GM21825 (cell line): ENCODE data around the gene PLEKHA8.
A peak's percentile ranks its signal among the peaks of the same experiment; 100 is the strongest.

Experiments
- ATAC-seq: cut with Tn5 transposase; IDR thresholded peaks from one replicate; pipeline ENCODE4 v1.9.1; 2021; ENCODE audit warnings: mild to moderate bottlenecking, moderate library complexity; ENCODE audit not compliant: unreplicated experiment

Gene PLEKHA8

DNA sequence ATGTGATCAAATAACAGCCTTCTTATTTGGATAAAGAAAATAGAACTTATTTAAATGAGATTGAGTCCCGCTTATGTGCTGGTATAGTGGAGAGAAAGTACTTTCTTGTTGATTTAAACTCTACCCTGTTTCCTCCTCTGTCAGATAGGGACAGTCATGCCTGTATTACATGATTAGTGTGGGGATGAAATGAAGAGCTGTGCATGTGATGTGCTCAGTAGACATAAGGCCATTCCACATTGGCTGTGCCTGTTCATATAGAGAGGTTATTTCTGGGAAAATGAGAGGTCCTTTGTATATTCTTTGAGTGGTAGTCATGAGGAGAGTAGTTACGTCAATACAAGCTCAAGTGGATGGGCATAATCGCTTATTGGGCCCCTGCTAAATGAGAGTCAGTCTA lies 112.2 kb downstream of the PLEKHA8 start:
- no peak for ATAC-seq

- no peak for ATAC-seq
Measured at GRCh38 chr7:30142710-30143109, 114.5 kb downstream of the PLEKHA8 start.

- ATAC-seq: no peak
Measured at GRCh38 chr7:30143748-30144251, 115.6 kb downstream of the PLEKHA8 start.

DNA sequence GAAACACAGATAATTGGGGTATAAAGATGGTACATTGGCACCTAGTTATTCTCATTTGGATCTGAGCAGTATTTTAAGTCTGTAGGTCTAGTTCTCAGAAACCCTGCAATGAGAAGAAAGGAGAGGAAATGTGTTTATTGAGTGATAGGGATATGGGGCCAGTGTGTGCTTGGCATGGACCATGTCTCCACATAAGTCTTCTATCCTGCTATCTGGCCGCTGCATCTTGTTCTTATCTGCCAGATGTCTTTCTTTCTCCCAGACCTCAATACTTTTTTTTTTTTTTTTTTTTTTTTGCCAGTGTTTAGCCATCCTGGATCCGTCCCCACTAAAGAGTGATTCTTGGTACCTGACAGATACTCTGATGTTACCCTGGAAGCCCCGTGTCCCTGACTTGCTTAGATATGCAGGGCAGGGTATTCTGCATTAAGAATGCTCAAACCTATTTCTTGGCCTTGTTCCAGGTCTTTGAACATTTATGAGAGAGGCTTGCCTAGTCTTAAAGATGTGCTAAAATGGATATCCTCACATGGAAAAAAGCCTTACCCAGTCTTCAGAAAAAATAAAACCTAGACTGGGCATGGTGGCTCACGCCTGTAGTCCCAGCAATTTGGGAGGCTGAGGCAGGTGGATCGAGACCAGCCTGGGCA lies 116.6 kb downstream of the PLEKHA8 start:
- ATAC-seq: no peak

DNA sequence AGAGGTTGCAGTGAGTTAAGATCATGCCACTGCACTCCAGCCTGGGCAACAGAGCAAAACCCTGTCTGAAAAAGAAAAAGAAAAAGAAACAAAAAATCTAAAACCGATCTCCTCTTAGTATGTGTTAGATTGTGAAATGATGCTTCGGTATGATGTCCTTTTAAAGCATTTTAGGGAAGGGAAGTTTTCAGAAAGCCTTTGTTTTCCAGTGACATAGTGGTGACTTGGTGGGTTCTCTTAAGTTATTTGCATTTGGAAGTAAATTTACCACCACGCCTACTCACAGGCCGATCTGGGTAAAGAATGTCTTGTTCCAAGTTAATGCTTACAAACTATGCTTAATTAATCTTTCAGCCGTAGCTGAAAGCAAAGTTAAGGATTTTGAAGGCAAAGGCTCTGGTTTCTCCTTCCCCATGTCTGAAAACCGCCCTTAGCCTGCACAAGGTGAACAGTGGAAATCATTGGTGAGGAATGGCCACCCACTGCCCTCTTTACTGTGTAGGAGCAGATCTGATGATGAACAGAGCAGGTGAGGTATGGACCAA lies 117.3 kb downstream of the PLEKHA8 start:
- no peak for ATAC-seq

DNA sequence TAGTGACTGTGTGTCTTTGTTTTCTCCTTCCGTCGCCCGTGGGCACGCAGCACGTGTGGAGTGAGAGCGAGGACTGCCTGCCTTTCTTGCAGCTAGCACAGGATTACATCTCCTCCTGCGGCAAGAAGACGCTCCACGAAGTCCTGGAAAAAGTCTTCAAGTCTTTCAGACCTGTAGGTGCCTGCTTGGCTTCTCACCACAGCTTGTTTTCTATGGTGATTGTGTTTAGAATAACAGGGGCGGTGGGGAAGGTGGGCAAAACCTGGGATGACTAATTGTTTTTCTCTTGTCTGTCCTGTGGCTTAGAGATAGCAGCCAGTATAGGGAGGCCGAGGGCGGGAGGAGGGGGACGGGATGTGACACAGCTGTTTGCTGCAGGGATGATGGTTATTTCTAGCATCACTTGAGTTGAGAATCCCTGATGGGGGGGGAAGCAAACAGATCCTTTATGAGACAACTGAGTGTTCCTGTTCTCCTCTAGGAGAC lies 118.0 kb downstream of the PLEKHA8 start:
- no peak for ATAC-seq

GRCh38 chr7:30147223-30147622 lies 119.0 kb downstream of the PLEKHA8 start:
- no peak for ATAC-seq

- no peak for ATAC-seq
Measured at GRCh38 chr7:30147785-30148184, 119.6 kb downstream of the PLEKHA8 start.

GRCh38 chr7:30148426-30148825 lies 120.2 kb downstream of the PLEKHA8 start:
- ATAC-seq: no peak

GRCh38 chr7:30148951-30149459 lies 120.8 kb downstream of the PLEKHA8 start:
- ATAC-seq: no peak

- no peak for ATAC-seq
Measured at GRCh38 chr7:30149640-30150272, 121.5 kb downstream of the PLEKHA8 start.

DNA sequence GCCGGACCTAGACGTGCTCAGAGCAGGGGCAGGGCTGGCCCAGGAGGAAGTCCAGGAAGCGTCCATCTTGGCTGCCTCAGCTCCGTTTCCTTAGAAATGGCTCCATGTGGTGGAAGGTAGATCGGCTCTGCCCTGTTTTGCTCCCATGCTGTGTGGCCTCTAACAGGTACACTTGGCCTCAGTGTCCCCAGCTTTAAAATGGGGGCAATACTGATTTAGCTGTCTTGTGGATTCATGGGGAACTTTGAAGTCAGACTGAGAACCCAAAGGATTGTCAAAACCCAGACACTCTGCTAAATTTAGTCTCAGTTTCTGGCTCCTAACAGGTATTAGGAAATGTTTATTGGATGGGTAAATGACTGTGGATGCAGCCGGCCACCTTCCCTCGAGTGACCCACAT lies 122.5 kb downstream of the PLEKHA8 start:
- no peak for ATAC-seq

- no peak for ATAC-seq
Measured at GRCh38 chr7:30154111-30154587, 125.9 kb downstream of the PLEKHA8 start.

- ATAC-seq: no peak
Measured at GRCh38 chr7:30155481-30155880, 127.3 kb downstream of the PLEKHA8 start.

DNA sequence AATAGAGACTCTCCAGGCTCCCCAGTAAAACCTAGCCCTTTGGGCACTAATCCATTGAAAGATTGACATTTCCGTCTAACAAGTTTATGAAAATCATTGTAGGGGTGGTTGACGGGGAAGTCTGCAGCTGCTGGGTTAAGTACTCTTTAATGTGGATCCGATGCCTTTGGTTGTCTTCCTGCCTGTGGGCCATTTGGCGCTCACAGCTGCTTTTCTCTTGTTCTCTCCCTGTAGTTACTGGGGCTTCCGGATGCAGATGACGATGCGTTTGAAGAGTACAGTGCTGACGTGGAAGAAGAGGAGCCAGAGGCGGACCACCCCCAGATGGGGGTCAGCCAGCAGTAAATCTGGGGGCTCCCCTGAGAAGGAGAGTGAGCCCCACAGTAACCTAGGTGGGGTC lies 129.0 kb downstream of the PLEKHA8 start:
- ATAC-seq: no peak

DNA sequence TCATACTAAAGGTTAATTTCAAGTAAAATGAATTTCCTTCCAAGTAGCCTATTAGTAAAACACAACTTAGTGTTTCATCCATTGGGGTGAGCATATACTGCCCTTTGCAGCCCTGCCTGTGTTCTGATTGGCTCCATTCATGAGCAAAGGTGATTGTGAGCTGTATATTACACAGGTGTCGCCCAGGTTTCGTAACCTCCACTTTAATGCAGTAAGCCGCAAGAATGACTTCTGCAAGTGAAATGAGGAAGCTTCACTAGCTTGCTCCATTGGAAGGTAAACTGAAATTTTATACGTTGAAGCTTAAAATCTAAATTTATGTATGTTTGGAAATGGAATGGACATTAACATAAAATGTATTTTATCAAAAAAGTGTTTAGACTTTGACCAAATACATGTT lies 131.0 kb downstream of the PLEKHA8 start:
- no peak for ATAC-seq

GRCh38 chr7:30159698-30160143 lies 131.5 kb downstream of the PLEKHA8 start:
- no peak for ATAC-seq

- no peak for ATAC-seq
Measured at GRCh38 chr7:30160329-30160728, 132.1 kb downstream of the PLEKHA8 start.

DNA sequence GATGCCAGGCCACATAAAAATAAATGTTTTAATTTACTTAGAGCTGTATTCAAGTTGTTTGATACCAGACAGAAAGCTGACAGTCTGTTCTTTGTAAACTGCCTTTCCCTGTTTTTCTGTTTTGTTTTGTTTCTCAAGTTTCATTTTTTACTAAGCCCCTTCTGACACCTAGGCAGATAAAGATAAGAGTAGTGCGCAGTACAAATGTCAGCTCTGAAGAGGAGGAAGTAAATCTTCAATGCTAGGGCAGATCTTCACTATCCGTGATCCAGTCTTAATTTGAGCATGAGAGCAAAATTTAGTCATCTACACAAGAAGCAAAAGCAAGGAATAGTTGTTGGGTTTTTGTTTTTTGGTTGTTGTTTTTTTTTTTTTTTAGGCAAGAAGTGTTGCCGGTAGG lies 133.9 kb downstream of the PLEKHA8 start:
- no peak for ATAC-seq

DNA sequence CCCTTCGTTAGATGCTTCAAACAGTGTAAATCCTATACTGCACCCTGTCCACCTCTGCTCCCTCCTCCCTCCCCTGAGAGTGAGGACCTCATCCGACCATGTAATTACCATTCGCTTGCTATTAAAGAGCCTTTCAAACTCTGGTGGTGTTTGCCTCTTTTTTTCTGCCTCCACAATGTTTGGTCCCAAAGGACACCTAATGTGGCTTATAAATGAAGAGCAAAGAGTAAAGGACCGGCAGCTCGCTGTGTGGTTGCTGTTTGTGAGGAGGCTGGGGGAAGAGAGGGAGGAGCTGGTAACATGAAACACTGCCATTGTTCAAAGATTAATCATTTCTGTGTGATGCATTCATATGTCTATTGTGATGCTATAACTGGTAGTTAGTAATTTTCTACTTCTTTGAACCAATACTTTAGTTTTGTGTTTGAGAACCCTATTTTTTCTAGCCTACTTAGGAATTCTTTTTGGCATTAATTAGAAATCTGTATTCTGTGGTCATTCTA lies 134.5 kb downstream of the PLEKHA8 start:
- ATAC-seq: peak; percentile 42

GRCh38 chr7:30163231-30163894 lies 135.2 kb downstream of the PLEKHA8 start:
- ATAC-seq: no peak
